RWPE1 (cell line): Measurements from ENCODE around the gene CLEC4F.

Experiments used
- CTCF ChIA-PET: fragments of 350-600 bp; sonication (Branson Sonifier 250); formaldehyde crosslinking; extraction: SDS; loops from one replicate; lab custom pipeline; 2021; lab: Yijun Ruan, JAX
- POLR2A ChIA-PET: fragments of 400-600 bp; formaldehyde crosslinking; extraction: SDS; loops from one replicate; lab custom pipeline; 2020; ENCODE audit warnings: antibody characterized with exemption; ENCODE audit not compliant: low non-redundant PET; lab: Yijun Ruan, JAX
- DNase-seq: peaks from one replicate; pipeline ENCODE4 v3.0.0; 2012; ENCODE audit warnings: low spot score
- H3K27ac ChIP-seq: fragments of 450-650 bp; 2 replicates; pipeline ENCODE4 v1.5.1; 2017
- TF ChIP-seq, protein P1 (sequence below): fragments of 450-650 bp; conservative IDR thresholded peaks from 2 replicates; pipeline ENCODE4 v1.5.1; 2017; ENCODE audit warnings: low read depth, mild to moderate bottlenecking

Gene CLEC4F

DNA sequence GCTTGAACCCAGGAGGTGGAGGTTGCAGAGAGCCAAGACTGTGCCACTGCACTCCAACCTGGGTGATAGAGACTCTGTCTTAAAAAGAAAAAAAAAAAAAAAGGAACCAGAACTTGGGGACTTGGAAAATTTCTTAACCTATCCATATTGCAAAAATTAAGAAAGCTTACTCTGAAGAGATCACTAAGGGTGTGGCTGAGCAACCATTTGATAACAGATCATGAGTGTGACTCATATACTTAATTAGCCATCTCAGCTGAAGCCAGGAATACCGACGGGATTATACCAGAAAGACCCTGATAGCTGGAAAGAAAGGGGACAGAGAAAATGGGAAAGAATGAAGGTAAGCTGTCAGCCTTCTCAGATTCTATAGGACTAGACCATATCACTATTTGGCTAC is 45.3 kb downstream of the CLEC4F start:
- no peak overlapping the region for H3K27ac ChIP-seq
- ChIA-PET CTCF (interaction anchor here (0.6 to 1.0 kb wide), 2 partner anchors 100 to 1178 kb away, joined by 3 to 4 read pairs; no protein-coding TSS in a partner anchor), POLR2A (no interaction called here)
- TF ChIP-seq, protein P1, sequence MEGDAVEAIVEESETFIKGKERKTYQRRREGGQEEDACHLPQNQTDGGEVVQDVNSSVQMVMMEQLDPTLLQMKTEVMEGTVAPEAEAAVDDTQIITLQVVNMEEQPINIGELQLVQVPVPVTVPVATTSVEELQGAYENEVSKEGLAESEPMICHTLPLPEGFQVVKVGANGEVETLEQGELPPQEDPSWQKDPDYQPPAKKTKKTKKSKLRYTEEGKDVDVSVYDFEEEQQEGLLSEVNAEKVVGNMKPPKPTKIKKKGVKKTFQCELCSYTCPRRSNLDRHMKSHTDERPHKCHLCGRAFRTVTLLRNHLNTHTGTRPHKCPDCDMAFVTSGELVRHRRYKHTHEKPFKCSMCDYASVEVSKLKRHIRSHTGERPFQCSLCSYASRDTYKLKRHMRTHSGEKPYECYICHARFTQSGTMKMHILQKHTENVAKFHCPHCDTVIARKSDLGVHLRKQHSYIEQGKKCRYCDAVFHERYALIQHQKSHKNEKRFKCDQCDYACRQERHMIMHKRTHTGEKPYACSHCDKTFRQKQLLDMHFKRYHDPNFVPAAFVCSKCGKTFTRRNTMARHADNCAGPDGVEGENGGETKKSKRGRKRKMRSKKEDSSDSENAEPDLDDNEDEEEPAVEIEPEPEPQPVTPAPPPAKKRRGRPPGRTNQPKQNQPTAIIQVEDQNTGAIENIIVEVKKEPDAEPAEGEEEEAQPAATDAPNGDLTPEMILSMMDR, result no peak
- DNase-seq, result no peak

DNA sequence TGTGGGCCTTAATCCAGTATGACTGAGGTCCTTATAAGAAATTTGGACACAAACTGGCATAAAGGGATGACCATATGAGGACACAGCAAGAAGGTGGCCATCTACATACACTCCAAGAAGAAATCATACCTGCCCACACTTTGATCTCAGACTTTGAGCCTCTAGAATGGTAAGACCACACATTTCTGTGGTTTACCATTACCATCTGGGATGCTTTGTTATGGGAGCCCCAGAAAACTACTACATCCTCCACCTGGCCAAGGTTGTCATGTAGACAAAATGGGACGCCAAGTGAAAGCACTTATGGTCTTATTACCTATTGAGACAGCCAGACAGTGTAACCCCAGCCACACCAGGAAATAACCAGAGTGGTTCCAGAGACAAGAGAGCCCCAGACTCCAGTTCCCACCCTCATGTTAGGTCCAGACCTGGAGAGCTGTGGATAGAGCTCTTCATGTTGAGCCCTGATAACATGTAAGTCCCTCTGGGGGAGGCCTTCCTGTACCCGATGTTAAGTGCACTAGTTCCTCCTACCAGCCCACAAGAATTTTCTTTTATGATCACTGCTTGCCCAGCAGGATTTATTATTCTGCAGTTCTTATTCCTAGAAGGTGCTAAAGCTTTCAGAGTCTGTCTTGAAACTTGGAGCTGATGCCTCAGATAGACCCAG is 47.8 kb downstream of the CLEC4F start:
- H3K27ac ChIP-seq, result no peak overlapping the region
- POLR2A ChIA-PET, result no interaction called here
- CTCF ChIA-PET, result interaction anchor here (0.7 kb wide), 1 partner anchor 1059 kb away, joined by 3 read pairs; no protein-coding TSS in a partner anchor
- TF ChIP-seq, protein P1, result no peak
- DNase-seq, result no peak

DNA sequence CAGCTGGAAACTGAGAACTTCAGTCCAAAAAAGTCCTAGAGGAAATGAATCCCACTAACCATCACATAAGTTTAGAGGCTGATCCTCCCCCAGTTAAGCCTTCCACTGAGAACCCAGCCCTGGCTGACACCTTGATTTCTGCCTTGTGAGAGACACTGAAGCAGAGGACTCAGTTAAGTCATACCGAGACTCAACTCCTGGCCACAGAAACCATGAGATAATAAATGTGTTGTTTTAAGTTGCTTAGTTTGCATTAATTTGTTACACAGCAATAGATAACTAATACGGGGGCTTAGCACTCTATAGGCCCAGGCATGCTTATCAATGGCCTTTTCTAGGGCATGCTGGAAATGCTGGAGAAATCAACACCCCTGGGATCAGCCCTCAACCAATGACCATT is 49.0 kb downstream of the CLEC4F start:
- POLR2A ChIA-PET, result no interaction called here
- no peak overlapping the region for H3K27ac ChIP-seq
- no peak for DNase-seq
- CTCF ChIA-PET, result no interaction called here
- TF ChIP-seq, protein P1, result no peak

DNA sequence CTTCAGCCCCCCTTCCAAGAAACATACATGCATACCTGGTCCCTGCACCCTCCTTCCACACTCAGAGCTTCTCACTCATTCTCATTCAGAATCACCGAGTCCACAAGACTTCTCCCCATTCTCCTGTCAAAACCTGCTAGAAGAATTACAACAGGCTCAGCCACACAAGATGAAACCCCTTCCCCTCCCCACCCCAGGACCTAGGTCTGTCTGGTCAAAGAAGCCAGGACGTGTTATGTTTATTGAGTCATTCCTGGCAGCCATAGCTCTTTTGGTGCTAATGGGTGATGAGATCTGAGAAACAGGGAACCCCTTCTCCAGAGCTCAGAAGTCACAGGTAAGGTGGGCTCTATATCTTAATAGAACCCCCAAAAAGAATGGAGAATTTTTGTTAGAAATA is 50.9 kb downstream of the CLEC4F start:
- DNase-seq, result no peak
- POLR2A ChIA-PET, result no interaction called here
- TF ChIP-seq, protein P1, result no peak
- no peak overlapping the region for H3K27ac ChIP-seq
- CTCF ChIA-PET, result interaction anchor here (1.1 kb wide), 1 partner anchor 82 kb away, joined by 3 read pairs; no protein-coding TSS in a partner anchor

DNA sequence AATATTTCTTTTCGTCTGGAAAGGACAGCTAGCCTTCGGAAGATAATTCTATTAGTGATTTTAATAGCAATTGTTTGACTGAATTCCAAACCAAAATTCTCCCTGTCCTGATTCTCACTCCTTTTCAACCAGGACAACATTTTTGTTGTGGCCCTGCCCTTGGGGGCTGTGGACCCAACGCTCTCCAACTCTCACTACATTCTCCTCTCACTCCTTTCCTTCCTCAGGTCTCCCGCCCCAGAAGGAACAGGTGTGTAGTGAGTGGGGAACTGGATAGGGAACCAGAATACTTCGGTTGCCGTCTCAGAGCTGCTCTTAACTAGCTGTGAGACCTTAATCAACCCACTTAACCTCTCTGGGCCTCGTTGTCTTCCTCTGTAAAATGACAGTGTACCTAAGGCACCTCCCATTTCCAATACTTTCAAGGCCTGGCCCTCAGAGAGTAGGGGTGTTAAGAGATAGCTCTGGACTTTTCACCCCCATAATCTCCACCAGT is 51.8 kb downstream of the CLEC4F start:
- ChIA-PET CTCF (interaction anchor here (0.5 to 1.3 kb wide), 9 partner anchors 10 to 928 kb away, joined by 3 to 6 read pairs (median 3); no protein-coding TSS in a partner anchor), POLR2A (no interaction called here)
- H3K27ac ChIP-seq, result no peak overlapping the region
- no peak for DNase-seq
- TF ChIP-seq, protein P1, result no peak

DNA sequence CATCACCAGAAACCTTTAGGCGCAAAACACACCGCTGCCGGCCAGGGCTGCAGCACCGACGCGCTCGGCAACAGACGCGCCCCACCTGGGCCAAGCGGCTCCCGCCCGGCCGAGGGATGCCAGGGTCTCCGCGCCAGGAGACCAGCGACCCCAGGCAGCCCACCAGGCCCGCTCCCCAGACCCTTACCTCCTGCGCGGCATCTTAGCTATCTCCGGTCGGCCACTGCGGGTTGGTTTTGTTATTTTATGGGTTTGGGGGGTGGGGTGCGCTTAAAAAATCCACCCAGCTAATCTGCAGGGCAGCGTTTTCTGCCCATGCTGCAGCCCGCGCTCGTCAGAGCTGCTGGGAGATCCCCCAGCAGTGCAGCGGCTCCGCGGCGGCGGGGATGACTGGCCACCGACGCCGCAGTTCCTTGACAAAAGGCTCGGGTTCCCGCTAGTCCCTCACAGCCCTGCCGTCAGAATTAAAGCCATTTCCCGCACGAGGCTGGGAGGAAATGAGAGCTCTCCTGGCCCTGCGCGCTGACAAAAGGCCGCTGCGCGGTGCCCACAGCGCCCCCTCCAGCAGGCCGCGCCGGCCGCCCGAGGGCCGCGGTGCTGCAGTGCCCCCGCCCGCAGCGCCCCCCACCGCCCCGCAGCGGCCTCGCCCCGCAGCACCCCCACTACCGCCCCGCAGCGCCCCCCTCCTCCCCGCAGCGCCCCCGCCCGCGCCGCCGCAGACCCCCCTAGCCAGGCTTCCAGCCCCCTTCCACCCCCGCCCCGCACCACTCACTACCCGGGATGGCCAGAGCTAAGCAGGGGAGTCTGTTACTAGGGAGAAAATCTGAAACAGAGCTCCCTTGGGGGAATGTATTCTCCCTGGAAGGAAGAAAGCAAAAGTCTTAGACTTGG is 52.5 kb downstream of the CLEC4F start, which contains the start of gene ADD2:
Gene ADD2, minus strand, starts transcription at position 502 of the 891 bp plus-strand sequence. CDS start 61,792 bp downstream, outside the sequence.
- TF ChIP-seq, protein P1, result no peak
- no peak within 1 kb of the TSS for H3K27ac ChIP-seq
- peak; percentile 22 for DNase-seq
- ChIA-PET POLR2A (no interaction called here), CTCF (interaction anchor here (0.5 to 1.3 kb wide), 11 partner anchors 9 to 927 kb away, joined by 3 to 6 read pairs (median 3); no protein-coding TSS in a partner anchor)
